SH-SY5Y (cell line): ENCODE measurements around the gene TAS1R2.

ENCODE experiments used
- GATA2 ChIP-seq: IDR thresholded peaks from 2 replicates; pipeline ENCODE4 v1.6.1; 2011; ENCODE audit warnings: mild to moderate bottlenecking, low read depth, low read length
- GATA3 ChIP-seq: IDR thresholded peaks from 2 replicates; pipeline ENCODE4 v1.6.1; 2011; ENCODE audit warnings: low read depth, mild to moderate bottlenecking, low read length, moderate library complexity

TAS1R2 gene

GRCh38 chr1:18807334-18808063 is 52.0 kb downstream of the TAS1R2 start:
- TF ChIP-seq GATA2 (no peak), GATA3 (no peak)

GRCh38 chr1:18805925-18806849 is 53.3 kb downstream of the TAS1R2 start:
- TF ChIP-seq GATA2, result no peak
- no peak for TF ChIP-seq GATA3

GRCh38 chr1:18805150-18805879 is 54.1 kb downstream of the TAS1R2 start:
- TF ChIP-seq GATA3 (no peak), GATA2 (no peak)

GRCh38 chr1:18803851-18804250 is 55.6 kb downstream of the TAS1R2 start:
- TF ChIP-seq GATA3 (no peak), GATA2 (no peak)

DNA sequence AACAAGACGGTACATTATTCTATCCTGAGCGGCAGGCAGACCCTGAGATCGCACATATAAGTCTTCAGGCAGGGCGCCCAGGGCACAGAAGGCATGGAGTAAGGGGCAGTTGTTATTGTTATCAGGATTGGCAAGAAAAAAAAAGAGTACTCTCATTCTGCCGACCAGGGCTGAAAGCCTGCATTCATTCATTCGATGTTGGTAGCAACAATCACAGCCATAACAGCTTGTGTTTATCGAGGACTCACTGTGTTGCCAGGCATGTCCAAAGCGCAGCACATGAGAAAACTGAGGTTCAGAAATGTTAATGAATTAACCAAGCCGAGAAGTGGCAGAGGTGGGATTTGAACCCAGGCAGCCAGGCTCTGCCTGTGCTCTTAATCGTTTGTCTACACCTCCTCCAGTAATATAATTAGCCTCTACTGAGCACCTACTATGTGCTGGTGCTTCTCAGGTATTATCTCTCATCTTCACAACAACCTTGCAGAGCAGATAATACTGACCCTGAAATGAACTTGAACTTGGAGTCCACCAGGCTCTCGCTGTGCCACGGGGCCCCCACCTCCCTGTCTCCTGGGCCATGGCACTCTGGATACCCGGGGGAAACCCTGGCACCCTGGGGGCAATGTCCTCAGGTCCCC is 56.2 kb downstream of the TAS1R2 start:
- TF ChIP-seq GATA2, result no peak
- no peak for TF ChIP-seq GATA3

DNA sequence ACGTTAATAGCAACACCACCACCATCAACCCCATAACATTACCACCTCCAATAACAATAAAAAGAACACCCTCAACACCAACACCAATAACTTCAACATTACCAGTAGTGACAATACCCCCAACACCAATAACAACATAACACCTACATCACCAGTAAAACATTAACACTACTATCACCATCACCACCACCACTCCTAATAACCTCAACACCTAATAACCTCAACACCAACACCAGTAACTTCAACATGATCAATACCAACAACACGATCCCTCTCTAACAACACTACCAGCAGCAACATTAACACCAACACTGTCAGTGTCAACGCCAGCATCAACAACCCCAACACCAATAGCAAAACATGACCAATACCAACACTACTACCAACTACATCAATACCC is 57.2 kb downstream of the TAS1R2 start:
- no peak for TF ChIP-seq GATA3
- TF ChIP-seq GATA2, result no peak

DNA sequence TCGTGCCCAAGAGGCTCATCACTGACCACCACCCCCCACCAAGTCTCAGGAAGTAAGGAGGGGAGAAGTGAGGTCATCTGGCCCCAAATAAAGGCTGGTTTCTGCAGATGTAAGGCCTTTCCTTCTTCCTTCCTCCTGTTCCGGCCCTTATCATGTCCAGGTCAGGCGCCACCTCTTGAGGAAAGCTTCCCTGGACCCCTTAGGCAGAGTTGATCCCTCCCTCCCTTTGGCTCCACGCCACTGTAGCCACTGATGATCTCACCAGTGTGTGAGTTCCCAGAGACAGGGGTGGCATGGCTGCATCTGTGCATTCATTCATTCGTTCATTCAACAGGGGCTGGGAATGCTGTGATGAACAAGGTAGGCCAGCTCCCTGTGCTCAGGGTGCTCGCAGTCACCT is 59.2 kb downstream of the TAS1R2 start:
- TF ChIP-seq GATA2 (no peak), GATA3 (no peak)

DNA sequence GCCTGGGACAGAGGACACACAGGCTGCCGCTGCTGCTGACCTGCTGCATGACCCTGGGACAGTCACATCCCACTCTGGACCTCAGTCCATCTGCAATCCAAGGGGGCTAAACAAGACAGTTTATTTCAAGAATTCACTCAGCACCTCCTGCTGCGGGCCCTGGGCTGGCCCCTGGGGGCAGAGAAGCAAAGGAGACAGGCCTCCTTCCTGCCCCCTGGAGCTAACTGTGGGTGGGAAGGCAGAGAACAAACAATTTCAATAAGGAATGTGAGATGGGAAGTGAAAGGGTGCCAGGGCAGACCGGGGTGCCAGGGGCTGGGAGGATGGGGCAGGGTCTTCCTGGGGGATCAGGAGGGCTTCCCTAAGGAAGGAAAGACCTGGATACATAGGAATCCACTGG is 60.0 kb downstream of the TAS1R2 start:
- no peak for TF ChIP-seq GATA2
- no peak for TF ChIP-seq GATA3

GRCh38 chr1:18798946-18799345 is 60.5 kb downstream of the TAS1R2 start:
- no peak for TF ChIP-seq GATA2
- no peak for TF ChIP-seq GATA3

GRCh38 chr1:18798533-18798932 is 60.9 kb downstream of the TAS1R2 start:
- TF ChIP-seq GATA2 (no peak), GATA3 (no peak)

DNA sequence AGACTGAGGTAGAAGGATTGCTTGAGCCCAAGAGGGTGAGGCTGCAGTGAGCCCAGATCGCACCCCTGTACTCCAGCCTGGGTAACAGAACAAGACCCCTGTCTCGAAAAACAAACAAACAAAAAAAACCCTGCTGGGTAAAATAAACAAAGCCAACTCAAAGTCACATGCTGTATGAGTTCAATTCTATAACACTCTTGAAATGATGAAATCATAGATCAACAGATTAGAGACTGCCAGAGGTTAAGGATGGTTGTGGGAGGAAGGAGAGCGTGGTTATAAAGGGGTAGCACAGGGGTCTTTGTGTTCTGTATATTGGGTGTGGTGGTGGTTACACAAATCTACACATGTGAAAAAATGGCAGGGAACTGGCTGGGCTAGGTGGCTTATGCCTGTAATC is 62.5 kb downstream of the TAS1R2 start:
- TF ChIP-seq GATA2 (no peak), GATA3 (no peak)

- TF ChIP-seq GATA3, result no peak
- no peak for TF ChIP-seq GATA2
These were observed 64.3 kb downstream of the TAS1R2 start for GRCh38 chr1:18795002-18795689.

DNA sequence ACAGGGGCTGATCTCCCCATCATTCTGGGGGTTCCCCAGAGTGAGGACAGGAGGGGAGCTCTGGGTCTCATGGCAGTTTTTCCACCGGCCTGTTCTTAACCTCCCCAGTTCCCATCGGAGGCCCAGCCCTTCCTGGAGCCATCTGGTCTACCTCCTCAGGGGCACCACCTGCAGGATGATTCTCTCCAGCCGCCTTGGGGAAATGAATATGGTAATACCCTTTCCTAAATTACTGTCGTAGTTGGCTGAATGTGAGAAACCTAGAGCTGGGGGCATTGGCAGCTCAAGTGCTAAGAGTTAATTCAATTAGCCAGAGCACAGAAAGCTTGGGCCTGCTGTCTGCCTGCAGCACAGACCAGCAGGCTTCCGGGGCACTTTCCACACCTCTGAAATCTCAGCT is 64.9 kb downstream of the TAS1R2 start:
- TF ChIP-seq GATA2 (no peak), GATA3 (no peak)
